ENCODE data around the gene TLE4.

Gene TLE4

GRCh38 chr9:79572608-79573411 lies 1.0 kb downstream of the TLE4 start:
- DNase-seq, result no peak

- no peak for DNase-seq
These were observed 1.7 kb downstream of the TLE4 start for GRCh38 chr9:79573412-79573923.

- DNase-seq, result no peak
These were observed 2.4 kb downstream of the TLE4 start for GRCh38 chr9:79574136-79574535.

GRCh38 chr9:79574781-79575180 lies 3.0 kb downstream of the TLE4 start:
- no peak for DNase-seq

- DNase-seq, result no peak
These were observed 3.8 kb downstream of the TLE4 start for GRCh38 chr9:79575547-79575946.

GRCh38 chr9:79577969-79578723 lies 6.4 kb downstream of the TLE4 start:
- no peak for DNase-seq

- no peak for DNase-seq
These were observed 7.1 kb downstream of the TLE4 start for GRCh38 chr9:79578891-79579290.

- no peak for DNase-seq
These were observed 7.9 kb downstream of the TLE4 start for GRCh38 chr9:79579624-79580023.

GRCh38 chr9:79580055-79580454 lies 8.3 kb downstream of the TLE4 start:
- DNase-seq, result no peak

GRCh38 chr9:79581388-79581787 lies 9.6 kb downstream of the TLE4 start:
- DNase-seq, result no peak

GRCh38 chr9:79581794-79582193 lies 10.0 kb downstream of the TLE4 start:
- no peak for DNase-seq

GRCh38 chr9:79583952-79584654 lies 12.3 kb downstream of the TLE4 start:
- DNase-seq, result no peak

- no peak for DNase-seq
These were observed 12.9 kb downstream of the TLE4 start for GRCh38 chr9:79584655-79584982.

GRCh38 chr9:79588488-79589223 lies 16.9 kb downstream of the TLE4 start:
- no peak for DNase-seq

GRCh38 chr9:79591458-79591857 lies 19.7 kb downstream of the TLE4 start:
- no peak for DNase-seq

- no peak for DNase-seq
These were observed 21.1 kb downstream of the TLE4 start for GRCh38 chr9:79592726-79593493.

- DNase-seq, result no peak
These were observed 27.0 kb downstream of the TLE4 start for GRCh38 chr9:79598562-79599345.

- no peak for DNase-seq
These were observed 28.7 kb downstream of the TLE4 start for GRCh38 chr9:79600466-79600865.

GRCh38 chr9:79603222-79603920 lies 31.6 kb downstream of the TLE4 start:
- DNase-seq, result no peak

- DNase-seq, result no peak
These were observed 32.4 kb downstream of the TLE4 start for GRCh38 chr9:79604149-79604548.

Data from NCI-H1048 (cell line).